GM12878 (cell line): ENCODE data around the gene CNOT10. TPM values are rescaled to one million over a fixed set of nuclear protein-coding genes. Genes with fewer than 3 reads are reported as not detected.

Source experiments
- ATF7 ChIP-seq: fragments of 450-650 bp; IDR thresholded peaks from 2 replicates; pipeline ENCODE4 v1.6.1; 2016; ENCODE audit warnings: low read depth, mild to moderate bottlenecking
- CHD2 ChIP-seq: IDR thresholded peaks from 2 replicates; pipeline ENCODE4 v1.6.1; 2011; ENCODE audit warnings: low read depth, low read length, improper control_type of control experiment, borderline replicate concordance
- CREB1 ChIP-seq: IDR thresholded peaks from 2 replicates; pipeline ENCODE4 v1.6.1; 2012; ENCODE audit warnings: low read depth, mild to moderate bottlenecking, inconsistent platforms
- CTCF ChIP-seq, 3 experiments: IDR thresholded peaks in 2 of 3; conservative IDR thresholded peaks in 1 of 3; 2 replicates each; pipeline ENCODE4 v1.5.1; 2011; ENCODE audit warnings: low read depth in 3 of 3, low read length in 3 of 3, mild to moderate bottlenecking in 3 of 3, control low read depth in 2 of 3, moderate library complexity in 2 of 3, inconsistent platforms in 1 of 3, mixed read lengths in 1 of 3; ENCODE audit not compliant: control insufficient read depth in 2 of 3, insufficient read depth in 1 of 3; ENCODE audit errors: extremely low read depth in 1 of 3
- EZH2 ChIP-seq: IDR thresholded peaks from 2 replicates; pipeline ENCODE4 v1.6.1; 2012; ENCODE audit warnings: low read depth, mild to moderate bottlenecking, control low read depth, inconsistent platforms, low read length, borderline replicate concordance; ENCODE audit not compliant: control insufficient read depth
- HCFC1 ChIP-seq: fragments of 150-350 bp; IDR thresholded peaks from 2 replicates; pipeline ENCODE4 v1.6.1; 2014; ENCODE audit warnings: low read length
- IRF3 ChIP-seq: fragments of 450-650 bp; IDR thresholded peaks from 2 replicates; pipeline ENCODE4 v1.6.1; 2014; ENCODE audit warnings: mild to moderate bottlenecking
- JUNB ChIP-seq: IDR thresholded peaks from 2 replicates; pipeline ENCODE4 v1.6.1; 2016; ENCODE audit warnings: antibody characterized with exemption, mild to moderate bottlenecking
- MTA2 ChIP-seq: fragments of 450-650 bp; IDR thresholded peaks from 2 replicates; pipeline ENCODE4 v1.6.1; 2016; ENCODE audit warnings: low read depth, mild to moderate bottlenecking, moderate library complexity
- NFIC ChIP-seq: IDR thresholded peaks from 2 replicates; pipeline ENCODE4 v1.6.1; 2012; ENCODE audit warnings: low read depth, mild to moderate bottlenecking, inconsistent platforms, low read length, moderate library complexity
- NR2C2 ChIP-seq: IDR thresholded peaks from 2 replicates; pipeline ENCODE4 v1.6.1; 2011; ENCODE audit warnings: borderline replicate concordance, low read depth; ENCODE audit not compliant: control insufficient read depth, insufficient read length
- PBX3 ChIP-seq: IDR thresholded peaks from 2 replicates; pipeline ENCODE4 v1.6.1; 2011; ENCODE audit warnings: mild to moderate bottlenecking, low read depth, low read length, moderate library complexity; ENCODE audit not compliant: insufficient replicate concordance
- PRDM15 ChIP-seq: fragments of 450-650 bp; formaldehyde crosslinking; IDR thresholded peaks from 2 replicates; pipeline ENCODE4 v1.4.0; 2020; ENCODE audit warnings: mild to moderate bottlenecking, moderate library complexity
- RAD21 ChIP-seq: IDR thresholded peaks from 2 replicates; pipeline ENCODE4 v1.6.1; 2011; ENCODE audit warnings: mild to moderate bottlenecking, low read depth, low read length, moderate library complexity; ENCODE audit not compliant: insufficient read depth
- SMAD1 ChIP-seq: fragments of 450-650 bp; IDR thresholded peaks from 2 replicates; pipeline ENCODE4 v1.6.1; 2018; ENCODE audit warnings: mild to moderate bottlenecking, low read depth; ENCODE audit not compliant: partially characterized antibody
- SMC3 ChIP-seq: IDR thresholded peaks from 2 replicates; pipeline ENCODE4 v1.6.1; 2011; ENCODE audit warnings: low read length, improper control_type of control experiment, borderline replicate concordance
- SREBF1 ChIP-seq: IDR thresholded peaks from 2 replicates; pipeline ENCODE4 v1.6.1; 2012; ENCODE audit warnings: mild to moderate bottlenecking, low read length
- SUZ12 ChIP-seq: fragments of 200-600 bp; sonication (generic); IDR thresholded peaks from one replicate; pipeline ENCODE4 v1.6.1; 2018; ENCODE audit warnings: antibody characterized with exemption, mild to moderate bottlenecking; ENCODE audit not compliant: unreplicated experiment
- TCF3 ChIP-seq: IDR thresholded peaks from 2 replicates; pipeline ENCODE4 v1.6.1; 2012; ENCODE audit warnings: low read depth, mild to moderate bottlenecking, low read length, borderline replicate concordance; ENCODE audit not compliant: insufficient read depth
- YBX1 ChIP-seq: fragments of 450-650 bp; IDR thresholded peaks from 2 replicates; pipeline ENCODE4 v1.6.1; 2016; ENCODE audit warnings: antibody characterized with exemption
- ZZZ3 ChIP-seq: IDR thresholded peaks from 2 replicates; pipeline ENCODE4 v1.6.1; 2011; ENCODE audit warnings: low read depth; ENCODE audit not compliant: control insufficient read depth, insufficient read length
- polyA plus RNA-seq, 11 experiments: library from polyadenylated mRNA; depleted of rRNA in 4 of 11; unstranded in 6 of 11; stranded (reverse) in 5 of 11; fragments of >200 nt; fragmentation: Nextera tagmentation in 4 of 11; fragmentation: Illumina TruSeq in 1 of 11; extraction: Ambion mirVana in 4 of 11; extraction: Trizol in 1 of 11; gene quantifications; 1 replicate in 1 of 11; 2 replicates in 10 of 11; pipeline versions ENCODE4 v1.2.1 to v1.2.3, GENCODE V29; 2011 to 2016; ENCODE audit warnings: inconsistent platforms in 2 of 11, missing spikeins in 2 of 11, low read depth in 1 of 11
- total RNA-seq, 4 experiments: library from RNA; depleted of rRNA in 3 of 4; stranded (reverse); fragments of >200 nt in 3 of 4; fragmentation: Illumina TruSeq in 1 of 4; extraction: Trizol in 1 of 4; gene quantifications; 2 replicates each; pipeline versions ENCODE4 v1.2.1 to v1.2.3, GENCODE V29; 2013 to 2021

CNOT10 gene
- total and polyA plus RNA-seq, 10 of the 15 experiments (the other 5 are each of a cell fraction or from before 2014, with no cell fraction given), result 18.2 to 51.9 (median 45.5) TPM

- no peak for TF ChIP-seq NR2C2
- no peak for TF ChIP-seq ZZZ3
- TF ChIP-seq ATF7, result peak; percentile 99
- TF ChIP-seq MTA2, result peak; percentile 39; the same call in 1 of the 2 replicates
- TF ChIP-seq SMAD1, result no peak
- TF ChIP-seq NFIC, result no peak
- peak; percentile 61 for TF ChIP-seq CREB1
- no peak for TF ChIP-seq RAD21
- peak; percentile 43; the same call in 1 of the 2 replicates for TF ChIP-seq CHD2
- no peak for TF ChIP-seq EZH2
- TF ChIP-seq SREBF1, result peak; percentile 97
- TF ChIP-seq SUZ12, result no peak
- no peak for TF ChIP-seq TCF3
- no peak for TF ChIP-seq PRDM15 (CRISPR knock-in tag)
- TF ChIP-seq CTCF (IDR thresholded peaks at IDR 0.05 in 2 of 3, conservative IDR thresholded peaks at IDR 0.05 in 1 of 3; ENCODE audit: control insufficient read depth in 2 of 3, extremely low read depth in 1 of 3, insufficient read depth in 1 of 3, low read depth in 3 of 3, low read length in 3 of 3), result 0 out of 6 replicates have a peak, but pooled peaks of 2 of the 3 experiments have one; percentile 5 to 8
- TF ChIP-seq JUNB, result no peak
- no peak for TF ChIP-seq SMC3
- no peak for TF ChIP-seq PBX3
- no peak for TF ChIP-seq YBX1
- peak; percentile 47 for TF ChIP-seq HCFC1
- no peak for TF ChIP-seq IRF3
Observed at GRCh38 chr3:32684800-32685542, at the start of gene CNOT10 (continued).
